SH-SY5Y (cell line): ENCODE data around the gene CRYGS.

Source experiments
- GATA2 ChIP-seq: IDR thresholded peaks from 2 replicates; pipeline ENCODE4 v1.6.1; 2011; ENCODE audit warnings: mild to moderate bottlenecking, low read depth, low read length
- GATA3 ChIP-seq: IDR thresholded peaks from 2 replicates; pipeline ENCODE4 v1.6.1; 2011; ENCODE audit warnings: low read depth, mild to moderate bottlenecking, low read length, moderate library complexity

- TF ChIP-seq GATA3 (no peak), GATA2 (no peak)
Measured at GRCh38 chr3:186520431-186520830, 23.7 kb downstream of the CRYGS start.
